Rectal smooth muscle tissue (tissue), 1 donor: Measurements from ENCODE around the gene IL1RAP.

ENCODE experiments used
- H3K27ac ChIP-seq: one replicate; pipeline ENCODE4 v1.7.0; 2013; ENCODE audit warnings: low read depth, low read length, inconsistent platforms
- H3K27me3 ChIP-seq: one replicate; pipeline ENCODE4 v1.7.0; 2013; ENCODE audit warnings: low read length; ENCODE audit not compliant: control insufficient read depth, insufficient read depth
- H3K36me3 ChIP-seq: one replicate; pipeline ENCODE4 v1.7.0; 2013; ENCODE audit warnings: low read length; ENCODE audit not compliant: control insufficient read depth, insufficient read depth
- H3K4me1 ChIP-seq: one replicate; pipeline ENCODE4 v1.7.0; 2013; ENCODE audit warnings: low read length; ENCODE audit not compliant: control insufficient read depth, insufficient read depth
- H3K4me3 ChIP-seq: one replicate; pipeline ENCODE4 v1.7.0; 2013; ENCODE audit warnings: low read length
- H3K9ac ChIP-seq: one replicate; pipeline ENCODE4 v1.7.0; 2013; ENCODE audit warnings: low read length

The IL1RAP gene

DNA sequence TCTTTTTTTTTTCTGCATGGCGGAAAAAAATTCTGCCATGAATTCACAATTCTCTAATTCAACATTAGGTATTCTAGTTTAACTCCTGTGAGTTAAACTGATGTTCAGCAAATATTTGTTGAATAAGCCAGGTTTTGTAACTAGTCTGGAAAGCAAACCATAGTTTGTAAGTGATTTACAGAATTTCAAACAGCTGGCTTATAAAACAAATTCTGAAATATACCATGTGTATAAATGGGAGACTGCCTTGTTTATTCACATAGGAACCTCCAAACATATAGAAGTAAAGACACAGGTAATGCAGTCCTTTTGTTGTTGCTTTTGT lies 101.1 kb downstream of the IL1RAP start:
- no peak overlapping the region for H3K27ac ChIP-seq
- no peaks in the 10 kb centered on the region for H3K36me3 ChIP-seq

DNA sequence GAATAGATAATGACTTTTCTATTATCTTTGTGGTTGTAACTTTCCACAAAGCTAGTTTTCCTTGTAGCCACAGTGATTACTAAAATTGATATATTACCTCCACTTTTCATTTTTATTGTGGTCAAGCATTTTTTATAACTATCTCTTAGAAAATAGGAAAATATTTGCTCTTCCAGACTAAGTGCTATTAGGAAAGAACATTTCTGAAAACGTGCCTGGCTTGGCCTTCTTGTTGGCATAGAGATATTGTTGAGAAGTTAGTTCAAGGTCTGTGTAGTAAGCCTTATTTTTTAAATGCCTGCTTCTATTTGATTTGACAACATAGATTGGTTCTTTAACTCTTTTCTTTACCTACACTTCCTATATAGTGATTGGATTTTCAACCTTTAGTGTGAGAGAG lies 101.7 kb downstream of the IL1RAP start:
- H3K27me3 ChIP-seq: no peaks in the 10 kb centered on the region
- H3K4me1 ChIP-seq: no peaks in the 10 kb centered on the region
- no peak overlapping the region for H3K27ac ChIP-seq
- H3K36me3 ChIP-seq: no peaks in the 10 kb centered on the region
- H3K4me3 ChIP-seq: no peak overlapping the region
- no peak overlapping the region for H3K9ac ChIP-seq

More for the DNA sequence above, 101.1 kb downstream of the IL1RAP start:
- no peak overlapping the region for H3K4me3 ChIP-seq
- no peaks in the 10 kb centered on the region for H3K4me1 ChIP-seq
- no peaks in the 10 kb centered on the region for H3K27me3 ChIP-seq
- no peak overlapping the region for H3K9ac ChIP-seq

DNA sequence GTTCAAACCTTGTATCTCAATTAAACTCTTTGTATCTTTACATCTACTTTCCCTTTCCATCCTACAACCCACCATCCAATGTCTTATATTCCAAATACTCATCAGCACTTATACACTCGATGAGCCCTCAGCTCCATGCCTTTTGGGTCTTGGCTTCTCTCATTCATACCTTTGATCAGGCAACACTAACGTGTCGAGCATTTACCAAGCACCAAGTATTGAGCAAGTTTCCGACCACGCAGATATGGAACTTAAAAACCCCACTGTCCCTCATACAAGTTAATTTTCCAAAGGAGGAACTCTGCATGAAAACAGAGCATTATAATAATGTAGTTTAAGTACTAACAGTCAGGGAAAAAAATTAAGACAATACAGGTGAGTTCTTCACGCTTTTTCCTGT lies 102.8 kb downstream of the IL1RAP start:
- Histone ChIP-seq H3K9ac (no peak overlapping the region), H3K4me3 (no peak overlapping the region), H3K27ac (no peak overlapping the region), H3K27me3 (no peaks in the 10 kb centered on the region), H3K4me1 (no peaks in the 10 kb centered on the region), H3K36me3 (no peaks in the 10 kb centered on the region)

DNA sequence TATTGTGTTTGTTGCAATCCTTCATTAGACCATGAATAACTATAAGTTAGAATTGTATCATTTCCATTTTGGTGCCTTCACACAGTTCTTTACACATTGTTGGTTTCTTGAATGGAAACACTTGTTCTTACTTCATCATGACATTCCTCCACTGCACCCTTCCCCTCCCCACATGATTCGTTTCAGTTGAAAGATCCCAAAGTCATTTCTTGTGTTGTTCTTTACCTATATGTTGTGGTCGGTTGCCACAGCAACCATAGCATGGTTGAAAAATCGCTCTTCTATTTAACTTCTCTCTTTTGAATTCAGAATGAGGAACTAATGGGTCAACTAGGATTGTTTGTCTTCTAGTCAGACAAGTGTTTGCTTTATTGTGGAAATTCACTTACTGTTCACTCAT lies 103.3 kb downstream of the IL1RAP start:
- Histone ChIP-seq H3K27me3 (no peaks in the 10 kb centered on the region), H3K4me3 (no peak overlapping the region), H3K27ac (no peak overlapping the region), H3K9ac (no peak overlapping the region), H3K4me1 (no peaks in the 10 kb centered on the region), H3K36me3 (no peaks in the 10 kb centered on the region)

DNA sequence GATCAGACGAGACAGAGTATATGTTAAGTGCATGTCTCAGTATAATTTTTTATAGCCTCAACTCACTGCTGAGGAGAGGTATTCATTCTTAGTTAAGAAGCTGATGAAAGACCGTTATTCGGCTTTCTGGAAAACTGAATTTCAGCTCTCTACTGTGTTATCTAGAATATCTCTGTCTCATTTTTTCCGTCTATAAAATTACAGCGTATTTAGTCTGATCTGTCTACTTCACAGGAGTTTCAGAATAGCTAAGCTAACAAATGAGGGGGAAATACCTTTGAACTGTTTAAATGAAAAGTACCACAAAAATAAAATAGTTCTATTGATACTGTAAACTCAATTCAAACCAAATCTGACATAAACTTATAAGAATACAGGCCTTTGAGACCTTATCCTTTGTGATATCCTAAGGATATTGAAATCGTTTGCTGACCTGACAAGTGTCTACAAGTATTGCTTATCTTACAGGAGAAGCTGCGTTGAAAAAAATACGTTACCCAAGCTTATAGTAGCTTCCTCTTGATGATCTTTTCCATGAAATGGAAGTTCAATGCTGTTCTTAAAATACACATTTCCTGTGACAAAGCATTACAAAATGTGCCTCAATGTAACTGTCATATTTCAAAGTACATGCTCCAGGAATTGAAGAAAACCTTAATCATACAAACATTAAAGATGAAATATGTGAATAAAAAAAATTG lies 104.6 kb downstream of the IL1RAP start:
- no peaks in the 10 kb centered on the region for H3K36me3 ChIP-seq
- H3K27ac ChIP-seq: no peak overlapping the region
- no peaks in the 10 kb centered on the region for H3K27me3 ChIP-seq
- no peak overlapping the region for H3K4me3 ChIP-seq
- H3K9ac ChIP-seq: no peak overlapping the region
- no peaks in the 10 kb centered on the region for H3K4me1 ChIP-seq

DNA sequence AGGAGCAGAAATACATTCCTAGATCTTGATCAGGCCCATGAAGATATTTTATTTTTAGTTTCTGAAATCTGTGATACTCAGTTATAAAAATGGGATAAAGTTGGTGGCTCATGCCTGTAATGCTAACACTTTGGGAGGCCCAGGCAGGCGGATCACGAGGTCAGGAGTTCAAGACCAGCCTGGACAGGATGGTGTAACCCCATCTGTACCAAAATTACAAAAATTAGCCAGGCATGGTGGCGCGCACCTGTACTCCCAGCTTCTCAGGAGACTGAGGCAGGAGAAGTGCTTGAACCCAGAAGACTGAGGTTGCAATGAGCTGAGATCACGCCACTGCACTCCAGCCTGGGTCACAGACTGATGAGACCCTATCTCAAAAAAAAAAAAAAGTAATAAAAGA lies 105.5 kb downstream of the IL1RAP start:
- Histone ChIP-seq H3K27me3 (no peaks in the 10 kb centered on the region), H3K36me3 (no peaks in the 10 kb centered on the region), H3K9ac (no peak overlapping the region), H3K27ac (no peak overlapping the region), H3K4me1 (no peaks in the 10 kb centered on the region), H3K4me3 (no peak overlapping the region)

DNA sequence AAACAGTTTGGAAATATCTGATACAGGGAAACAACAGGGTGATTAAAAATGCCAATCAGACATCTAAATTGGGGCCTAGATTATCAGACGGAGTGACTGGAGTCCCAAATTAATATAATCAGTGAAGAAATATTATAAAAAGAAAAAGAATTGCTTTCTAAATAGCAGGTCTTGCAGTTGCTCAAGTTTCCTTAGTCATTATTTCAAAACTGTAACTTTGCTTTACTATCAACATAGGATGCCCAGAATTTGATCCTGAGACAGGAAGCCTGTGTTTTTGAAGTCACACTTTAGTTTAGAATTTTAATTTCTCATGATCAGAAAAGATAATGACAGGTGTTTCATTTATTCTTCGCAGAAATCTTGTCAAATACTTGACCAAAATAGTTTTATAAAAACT lies 105.9 kb downstream of the IL1RAP start:
- H3K27ac ChIP-seq: no peak overlapping the region
- H3K4me1 ChIP-seq: no peaks in the 10 kb centered on the region

DNA sequence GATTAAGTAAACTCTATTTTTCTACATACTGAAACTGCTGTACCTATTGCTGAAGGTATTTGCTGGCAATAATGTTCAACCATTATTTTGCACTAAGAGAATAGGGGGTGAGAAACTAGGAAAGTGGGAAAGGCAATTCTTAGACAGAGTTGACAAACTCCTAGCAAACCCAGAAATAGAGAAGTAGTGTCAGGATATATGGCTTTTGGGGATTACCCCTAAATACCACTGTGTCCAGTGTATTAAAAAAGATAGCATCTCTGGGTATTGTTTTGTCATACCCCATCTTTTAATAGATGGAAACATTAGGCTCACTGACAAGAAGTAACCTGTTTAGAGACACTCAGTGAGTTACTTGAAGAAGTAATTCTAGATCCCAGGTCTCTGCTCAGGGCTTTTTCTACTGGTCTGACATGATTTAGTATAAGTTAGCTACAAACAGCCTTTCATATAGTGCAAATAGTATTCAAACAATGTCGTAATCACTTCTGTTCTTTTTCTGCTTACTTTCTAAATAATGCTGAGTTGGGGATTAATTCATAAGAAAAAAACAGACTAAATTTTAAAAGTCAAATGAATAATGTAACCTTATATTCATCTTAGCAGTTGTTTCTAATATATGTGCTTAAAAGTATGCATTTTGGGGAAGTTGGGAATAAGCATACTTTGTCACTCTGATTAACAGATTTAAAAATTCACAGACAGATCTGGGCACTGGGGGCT lies 107.2 kb downstream of the IL1RAP start:
- Histone ChIP-seq H3K27ac (no peak overlapping the region), H3K27me3 (no peaks in the 10 kb centered on the region), H3K36me3 (no peaks in the 10 kb centered on the region), H3K4me3 (no peak overlapping the region), H3K9ac (no peak overlapping the region), H3K4me1 (no peaks in the 10 kb centered on the region)

More for the DNA sequence above, 105.9 kb downstream of the IL1RAP start:
- no peak overlapping the region for H3K4me3 ChIP-seq
- no peak overlapping the region for H3K9ac ChIP-seq
- H3K36me3 ChIP-seq: no peaks in the 10 kb centered on the region
- no peaks in the 10 kb centered on the region for H3K27me3 ChIP-seq

DNA sequence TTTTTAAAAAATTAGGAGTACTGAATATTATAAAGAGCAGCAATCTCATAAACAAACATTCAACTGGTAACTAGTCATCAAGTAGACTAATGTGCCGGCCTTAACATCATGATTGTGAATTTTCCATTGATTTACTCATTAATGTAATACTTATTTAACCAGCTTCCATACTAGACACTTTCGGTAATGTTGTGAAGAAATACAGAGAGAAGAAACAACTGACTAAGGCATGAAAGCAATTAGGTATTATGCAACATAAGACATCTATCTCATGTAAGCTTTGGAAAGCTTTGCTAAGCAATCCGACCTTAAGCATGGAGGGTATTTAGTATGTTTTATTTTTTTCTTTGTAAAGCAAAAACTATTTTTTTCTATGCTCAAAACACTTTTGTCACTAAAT lies 108.0 kb downstream of the IL1RAP start:
- H3K27ac ChIP-seq: no peak overlapping the region
- H3K4me1 ChIP-seq: no peaks in the 10 kb centered on the region
- no peaks in the 10 kb centered on the region for H3K27me3 ChIP-seq

DNA sequence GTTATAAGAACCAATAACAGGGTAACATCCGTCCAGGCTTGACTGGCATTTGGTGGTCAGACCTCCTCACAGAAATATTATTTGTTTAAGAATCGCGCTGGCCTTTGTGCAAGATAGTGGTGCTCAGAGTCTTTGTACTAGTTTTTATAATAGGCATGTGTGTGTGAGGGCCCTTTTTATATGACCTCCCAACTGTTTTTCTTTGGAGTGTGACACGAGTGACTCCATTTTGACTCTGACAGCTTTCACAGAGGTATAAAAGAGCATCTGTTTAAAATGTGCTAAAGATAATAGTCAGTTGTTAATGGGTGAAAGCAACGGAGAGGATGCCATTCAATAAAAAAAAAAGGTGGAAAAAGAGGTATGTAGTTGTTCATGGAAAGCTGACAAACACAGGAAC lies 110.4 kb downstream of the IL1RAP start:
- no peaks in the 10 kb centered on the region for H3K36me3 ChIP-seq
- no peaks in the 10 kb centered on the region for H3K4me1 ChIP-seq

More for the DNA sequence above, 108.0 kb downstream of the IL1RAP start:
- Histone ChIP-seq H3K4me3 (no peak overlapping the region), H3K9ac (no peak overlapping the region), H3K36me3 (no peaks in the 10 kb centered on the region)

DNA sequence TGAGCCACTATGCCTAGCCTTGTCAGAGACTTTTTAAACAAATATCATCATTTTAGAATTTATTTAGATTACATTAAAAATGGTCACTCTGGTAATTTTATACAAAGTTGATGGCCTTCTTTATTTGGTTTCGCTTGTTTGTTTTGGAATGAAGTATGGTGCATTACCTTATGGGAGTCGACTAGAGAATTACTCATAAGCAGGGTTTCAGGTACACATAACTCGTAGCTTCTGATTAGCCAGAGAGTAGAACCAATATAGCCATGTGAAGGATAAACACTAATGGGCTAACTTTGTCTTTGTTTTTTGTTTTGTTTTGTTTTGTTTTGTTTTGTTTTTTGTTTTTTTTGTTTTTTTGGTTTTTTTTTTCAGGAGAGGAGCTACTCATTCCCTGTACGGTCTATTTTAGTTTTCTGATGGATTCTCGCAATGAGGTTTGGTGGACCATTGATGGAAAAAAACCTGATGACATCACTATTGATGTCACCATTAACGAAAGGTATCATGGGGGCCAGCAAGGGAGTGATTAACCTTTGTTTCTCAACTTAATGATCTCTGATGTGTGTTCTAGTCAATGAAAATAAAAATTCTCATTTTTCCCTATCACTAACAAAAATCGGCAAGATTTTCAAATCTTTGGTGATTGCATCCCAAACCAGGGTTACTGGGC lies 113.2 kb downstream of the IL1RAP start:
- Histone ChIP-seq H3K27me3 (no peaks in the 10 kb centered on the region), H3K4me1 (no peaks in the 10 kb centered on the region), H3K9ac (no peak overlapping the region), H3K36me3 (no peaks in the 10 kb centered on the region), H3K27ac (no peak overlapping the region), H3K4me3 (no peak overlapping the region)

More for the DNA sequence above, 110.4 kb downstream of the IL1RAP start:
- Histone ChIP-seq H3K27ac (no peak overlapping the region), H3K4me3 (no peak overlapping the region), H3K27me3 (no peaks in the 10 kb centered on the region), H3K9ac (no peak overlapping the region)

DNA sequence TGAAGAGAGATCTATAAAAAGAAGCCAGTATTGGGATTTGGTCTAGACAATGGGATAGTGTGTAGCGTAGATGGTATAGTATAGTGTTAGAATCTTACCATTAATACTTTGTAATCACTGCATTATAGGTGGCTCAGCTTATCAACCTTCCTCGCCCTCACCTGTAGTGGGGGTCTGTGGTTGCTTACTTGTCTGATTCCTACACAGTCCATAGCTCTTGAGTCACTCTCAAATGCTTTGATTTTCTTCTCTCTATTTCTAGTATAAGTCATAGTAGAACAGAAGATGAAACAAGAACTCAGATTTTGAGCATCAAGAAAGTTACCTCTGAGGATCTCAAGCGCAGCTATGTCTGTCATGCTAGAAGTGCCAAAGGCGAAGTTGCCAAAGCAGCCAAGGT lies 115.2 kb downstream of the IL1RAP start:
- H3K27me3 ChIP-seq: no peaks in the 10 kb centered on the region
- no peaks in the 10 kb centered on the region for H3K4me1 ChIP-seq
- H3K27ac ChIP-seq: no peak overlapping the region
- no peak overlapping the region for H3K4me3 ChIP-seq
- no peak overlapping the region for H3K9ac ChIP-seq
- H3K36me3 ChIP-seq: no peaks in the 10 kb centered on the region
